Measurements from ENCODE around the gene USF2. TPM values are rescaled to one million over a fixed set of nuclear protein-coding genes. Genes with fewer than 3 reads are reported as not detected.

The USF2 gene
- total RNA-seq, 1 donor from 2014 or later, result 137 TPM

DNA sequence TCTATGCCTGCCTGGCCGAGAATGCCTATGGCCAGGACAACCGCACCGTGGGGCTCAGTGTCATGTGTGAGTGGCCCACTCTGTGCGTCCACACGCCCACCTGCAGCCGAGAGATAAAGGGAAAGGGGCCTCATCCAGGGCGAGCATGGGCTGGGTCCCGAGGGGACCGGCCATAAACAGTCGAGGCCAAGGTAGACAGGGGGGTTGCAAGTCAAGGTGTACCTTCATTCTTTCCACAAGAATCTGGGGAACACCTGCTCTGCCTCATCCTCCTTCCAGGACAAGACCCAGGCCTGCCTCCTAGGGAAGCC is 31.5 kb downstream of the USF2 start:
- no peak for DNase-seq (ENCODE audit: low spot score in 2 of 2, unreplicated experiment in 2 of 2)
- Mint-ChIP-seq H3K4me1 (peaks cover under 1% of the 10 kb centered on the region), H3K27ac (no peak overlapping the region), H3K36me3 (no peaks in the 10 kb centered on the region), H3K9me3 (no peaks in the 10 kb centered on the region), H3K4me3 (no peak overlapping the region), H3K27me3 (ENCODE audit: low read depth) (no peaks in the 10 kb centered on the region)
- TF ChIP-seq CTCF (IDR thresholded peaks at IDR 0.05; ENCODE audit: unreplicated experiment), result no peak

DNA sequence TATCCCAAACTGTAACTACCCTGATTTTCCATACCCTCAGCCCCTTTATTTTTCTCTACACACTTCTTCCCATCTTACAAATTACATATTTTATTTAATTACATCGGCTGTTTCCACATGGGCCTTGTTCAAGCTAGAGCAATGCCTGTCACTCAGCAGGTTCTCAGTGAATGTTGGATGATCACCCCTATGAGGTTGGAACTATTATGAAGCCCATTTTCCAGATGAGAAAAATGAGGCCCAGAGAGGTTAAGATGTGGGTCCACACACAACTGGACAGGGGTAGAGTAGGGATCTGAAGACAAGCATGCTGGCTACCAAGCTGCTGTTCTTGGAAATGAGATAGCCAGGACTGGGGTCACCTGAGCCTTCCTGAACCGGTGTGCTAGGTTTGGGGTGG is 33.2 kb downstream of the USF2 start:
- Mint-ChIP-seq H3K36me3 (no peaks in the 10 kb centered on the region), H3K9me3 (no peaks in the 10 kb centered on the region), H3K27me3 (ENCODE audit: low read depth) (no peaks in the 10 kb centered on the region), H3K4me1 (peaks cover 7% of the 10 kb centered on the region), H3K4me3 (no peak overlapping the region), H3K27ac (no peak overlapping the region)
- no peak for DNase-seq (ENCODE audit: low spot score in 2 of 2, unreplicated experiment in 2 of 2)
- no peak for TF ChIP-seq CTCF (IDR thresholded peaks at IDR 0.05; ENCODE audit: unreplicated experiment)

GRCh38 chr19:35302446-35302845 is 33.7 kb downstream of the USF2 start:
- H3K27me3 Mint-ChIP-seq (ENCODE audit: low read depth), result no peaks in the 10 kb centered on the region
- H3K9me3 Mint-ChIP-seq, result no peaks in the 10 kb centered on the region
- peaks cover 12% of the 10 kb centered on the region for H3K4me1 Mint-ChIP-seq
- no peaks in the 10 kb centered on the region for H3K36me3 Mint-ChIP-seq
- H3K4me3 Mint-ChIP-seq, result no peak overlapping the region
- DNase-seq (ENCODE audit: low spot score in 2 of 2, unreplicated experiment in 2 of 2), result no peak
- no peak for TF ChIP-seq CTCF (IDR thresholded peaks at IDR 0.05; ENCODE audit: unreplicated experiment)
- H3K27ac Mint-ChIP-seq, result no peak overlapping the region

- Mint-ChIP-seq H3K4me3 (no peak overlapping the region), H3K27ac (no peak overlapping the region), H3K27me3 (ENCODE audit: low read depth) (no peaks in the 10 kb centered on the region), H3K9me3 (no peaks in the 10 kb centered on the region), H3K4me1 (peaks cover 21% of the 10 kb centered on the region), H3K36me3 (no peaks in the 10 kb centered on the region)
- DNase-seq (ENCODE audit: low spot score in 2 of 2, unreplicated experiment in 2 of 2), result no peak
- no peak for TF ChIP-seq CTCF (IDR thresholded peaks at IDR 0.05; ENCODE audit: unreplicated experiment)
Observed at GRCh38 chr19:35303357-35303915, 34.7 kb downstream of the USF2 start.

DNA sequence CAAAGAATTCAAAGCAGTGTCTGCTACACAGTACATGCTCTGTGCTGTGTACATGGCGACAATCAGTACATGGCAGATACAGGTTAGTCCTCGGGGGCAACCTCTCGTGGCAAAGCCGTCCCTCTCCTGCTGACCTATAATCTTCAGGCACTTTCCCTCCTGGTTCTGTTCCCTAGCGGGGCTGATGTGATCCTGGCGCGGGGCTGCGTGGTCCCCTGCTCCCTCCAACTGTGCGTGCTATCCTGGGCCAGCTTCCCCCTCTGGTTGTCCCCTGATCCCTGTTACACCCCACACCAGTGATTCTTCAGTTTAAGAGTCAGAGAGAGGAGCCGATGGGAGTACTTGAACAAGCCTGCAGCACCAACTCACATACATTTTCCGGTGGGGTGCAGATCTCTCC is 35.3 kb downstream of the USF2 start:
- Mint-ChIP-seq H3K27ac (no peak overlapping the region), H3K36me3 (no peaks in the 10 kb centered on the region), H3K4me3 (no peak overlapping the region), H3K9me3 (no peaks in the 10 kb centered on the region), H3K27me3 (ENCODE audit: low read depth) (no peaks in the 10 kb centered on the region), H3K4me1 (peaks cover 27% of the 10 kb centered on the region)
- no peak for DNase-seq (ENCODE audit: low spot score in 2 of 2, unreplicated experiment in 2 of 2)
- no peak for TF ChIP-seq CTCF (IDR thresholded peaks at IDR 0.05; ENCODE audit: unreplicated experiment)

GRCh38 chr19:35305181-35305580 is 36.4 kb downstream of the USF2 start:
- Mint-ChIP-seq H3K4me1 (peaks cover 38% of the 10 kb centered on the region), H3K4me3 (no peak overlapping the region), H3K27me3 (ENCODE audit: low read depth) (no peaks in the 10 kb centered on the region), H3K9me3 (no peaks in the 10 kb centered on the region), H3K36me3 (no peaks in the 10 kb centered on the region), H3K27ac (no peak overlapping the region)
- no peak for TF ChIP-seq CTCF (IDR thresholded peaks at IDR 0.05; ENCODE audit: unreplicated experiment)
- DNase-seq (ENCODE audit: low spot score in 2 of 2, unreplicated experiment in 2 of 2), result no peak

Measured in mesothelial cell of epicardium (in vitro differentiated cells).